GM21360 (cell line): ENCODE measurements around the gene PIEZO2.
A peak's percentile ranks its signal among the peaks of the same experiment; 100 is the strongest.

Experiments
- ATAC-seq: cut with Tn5 transposase; IDR thresholded peaks from one replicate; pipeline ENCODE4 v1.9.1; 2021; ENCODE audit warnings: mild to moderate bottlenecking, moderate library complexity; ENCODE audit not compliant: unreplicated experiment

The PIEZO2 gene

DNA sequence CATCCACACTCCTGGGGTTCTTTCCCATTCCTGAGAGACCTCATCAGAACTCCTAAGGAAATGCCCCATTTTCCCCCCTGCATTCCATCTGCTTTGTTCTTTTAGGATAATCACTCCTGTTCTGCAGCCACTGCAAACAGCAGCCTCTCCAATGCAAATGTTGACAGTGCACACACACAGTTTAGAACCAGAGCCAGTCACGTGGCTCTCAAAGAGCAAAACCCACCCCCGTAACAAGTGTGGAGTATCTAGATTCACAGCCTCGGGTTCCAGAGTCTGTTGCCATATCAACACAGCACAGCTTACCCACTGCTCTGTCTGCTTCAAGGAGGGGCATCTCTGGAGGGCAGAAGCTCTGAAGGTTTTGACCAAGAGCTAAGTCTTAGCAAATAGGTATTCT, 443.6 kb downstream of the PIEZO2 start:
- no peak for ATAC-seq

DNA sequence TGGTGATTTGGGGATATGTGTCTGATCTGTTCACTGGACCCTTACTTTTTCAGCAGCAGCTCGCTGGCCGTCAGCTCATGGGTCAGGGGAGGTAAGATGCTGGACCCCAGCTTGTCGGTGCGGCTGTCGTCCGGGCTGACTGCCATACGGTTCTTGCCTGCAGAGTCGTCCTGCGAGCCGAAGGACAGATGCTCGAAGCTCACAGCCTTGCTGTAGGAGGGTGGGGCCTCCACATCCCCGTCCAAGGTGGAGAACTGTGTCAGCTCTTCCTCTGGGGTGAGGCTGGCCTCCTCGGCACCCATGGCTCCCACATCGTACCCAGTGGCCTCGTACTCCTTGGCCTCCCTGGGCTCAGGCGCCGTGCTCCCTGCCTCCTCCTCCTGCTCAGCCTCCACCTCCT, 444.1 kb downstream of the PIEZO2 start:
- ATAC-seq = no peak

DNA sequence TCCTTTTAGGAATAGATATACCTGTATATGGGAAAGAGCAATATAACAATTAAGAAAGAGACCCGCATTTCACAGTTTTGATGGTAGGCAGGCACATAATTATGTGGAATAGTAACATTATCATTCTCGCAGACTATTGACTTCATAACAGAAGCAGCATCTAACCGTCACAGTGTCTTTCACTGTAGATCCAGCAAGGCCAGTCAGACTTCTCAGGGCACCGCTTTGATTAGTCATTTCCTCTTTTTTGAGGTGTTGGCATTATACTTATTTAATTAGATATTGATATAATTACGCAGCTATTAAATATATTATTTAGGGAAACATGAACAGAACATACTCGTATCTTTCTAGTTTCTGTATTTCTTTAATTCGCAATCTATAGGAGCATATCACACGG, 447.2 kb downstream of the PIEZO2 start:
- ATAC-seq = no peak

DNA sequence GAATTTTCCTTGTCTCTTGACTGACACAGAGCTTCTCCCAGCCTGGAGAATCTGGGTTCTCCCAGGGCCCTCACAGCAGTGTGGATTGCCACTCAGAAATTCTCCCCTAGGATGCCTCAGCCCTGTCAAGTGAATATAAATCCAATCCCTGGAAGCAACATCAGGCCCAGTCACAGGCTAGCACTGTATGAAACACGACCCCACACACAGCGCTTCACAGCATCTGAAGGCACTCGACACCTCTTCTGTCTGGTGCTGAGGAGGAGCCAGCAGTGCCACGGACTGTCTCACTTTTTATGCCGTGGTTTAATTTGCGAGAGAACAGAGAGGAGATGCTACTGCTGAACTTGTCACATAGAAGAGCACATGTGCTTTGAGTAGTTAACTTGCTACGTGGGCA, 459.0 kb downstream of the PIEZO2 start:
- no peak for ATAC-seq

DNA sequence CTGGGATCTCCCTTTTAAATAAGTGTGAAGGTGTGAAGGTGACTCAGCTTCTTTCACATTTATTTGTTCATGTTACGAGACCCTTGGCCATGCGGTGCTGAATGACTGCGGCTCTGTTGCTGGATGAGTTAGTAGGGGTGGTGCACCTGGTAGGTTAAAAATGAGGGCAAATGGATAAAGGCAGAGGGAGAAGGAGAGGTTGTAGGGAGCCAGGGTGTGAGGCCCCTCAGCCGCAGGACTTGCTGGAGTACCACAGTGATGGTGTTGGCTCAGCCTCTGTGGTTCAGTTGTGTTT, 459.4 kb downstream of the PIEZO2 start:
- ATAC-seq = no peak

DNA sequence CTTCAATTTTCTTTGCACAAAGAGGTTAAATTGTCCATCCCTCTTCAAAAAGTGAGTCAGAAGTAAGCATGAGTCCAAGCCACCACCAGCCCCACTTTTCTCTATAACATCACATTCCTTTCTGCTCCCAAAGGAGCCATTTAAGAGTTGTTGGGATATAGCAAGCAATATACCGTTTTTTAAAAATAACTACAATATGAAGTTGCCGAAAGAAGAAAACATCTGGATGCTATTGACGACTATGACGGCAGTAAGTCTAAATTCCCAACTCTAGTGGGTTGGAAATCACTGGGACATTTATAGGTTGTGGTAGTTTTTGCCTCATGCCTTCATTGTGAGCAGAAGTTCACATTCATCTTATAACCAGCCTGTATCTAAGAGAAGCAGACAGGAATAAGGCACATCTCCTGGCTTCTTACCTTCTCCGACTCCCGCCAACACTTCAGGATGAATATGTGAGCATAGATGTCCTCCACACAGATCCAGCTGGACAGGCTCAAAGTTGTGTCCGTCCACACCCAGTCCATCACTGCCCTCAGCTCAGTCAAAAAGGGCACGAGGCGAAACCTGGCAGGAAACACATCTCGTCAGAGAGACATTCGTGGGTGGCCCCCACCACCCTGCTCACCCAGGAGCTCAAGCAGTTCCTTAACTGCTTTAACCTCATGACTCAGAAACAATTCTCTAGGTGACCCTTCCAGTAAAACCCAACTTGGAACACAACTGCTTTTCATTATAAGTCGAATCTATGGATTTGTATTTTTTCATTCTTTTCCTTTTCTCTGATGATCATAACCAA, 459.9 kb downstream of the PIEZO2 start:
- no peak for ATAC-seq

DNA sequence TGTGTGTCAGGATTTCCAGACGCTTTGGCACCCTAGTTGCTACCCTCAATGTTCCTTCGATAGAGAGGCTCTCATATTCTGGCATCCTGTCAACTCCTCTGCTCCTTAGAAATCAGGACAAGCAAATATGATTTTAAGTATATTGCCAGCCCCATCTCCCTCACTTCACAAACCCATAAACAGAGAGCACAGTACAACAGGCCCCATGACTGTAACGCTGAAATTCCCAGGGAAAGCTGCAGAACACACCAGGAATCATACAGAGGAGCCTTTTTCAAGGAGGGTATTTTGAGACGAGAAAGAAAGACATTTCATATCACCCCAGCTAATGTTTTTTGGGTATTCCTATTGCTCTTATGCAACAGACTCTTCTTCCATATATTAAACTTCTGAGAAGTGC, 460.6 kb downstream of the PIEZO2 start:
- no peak for ATAC-seq

DNA sequence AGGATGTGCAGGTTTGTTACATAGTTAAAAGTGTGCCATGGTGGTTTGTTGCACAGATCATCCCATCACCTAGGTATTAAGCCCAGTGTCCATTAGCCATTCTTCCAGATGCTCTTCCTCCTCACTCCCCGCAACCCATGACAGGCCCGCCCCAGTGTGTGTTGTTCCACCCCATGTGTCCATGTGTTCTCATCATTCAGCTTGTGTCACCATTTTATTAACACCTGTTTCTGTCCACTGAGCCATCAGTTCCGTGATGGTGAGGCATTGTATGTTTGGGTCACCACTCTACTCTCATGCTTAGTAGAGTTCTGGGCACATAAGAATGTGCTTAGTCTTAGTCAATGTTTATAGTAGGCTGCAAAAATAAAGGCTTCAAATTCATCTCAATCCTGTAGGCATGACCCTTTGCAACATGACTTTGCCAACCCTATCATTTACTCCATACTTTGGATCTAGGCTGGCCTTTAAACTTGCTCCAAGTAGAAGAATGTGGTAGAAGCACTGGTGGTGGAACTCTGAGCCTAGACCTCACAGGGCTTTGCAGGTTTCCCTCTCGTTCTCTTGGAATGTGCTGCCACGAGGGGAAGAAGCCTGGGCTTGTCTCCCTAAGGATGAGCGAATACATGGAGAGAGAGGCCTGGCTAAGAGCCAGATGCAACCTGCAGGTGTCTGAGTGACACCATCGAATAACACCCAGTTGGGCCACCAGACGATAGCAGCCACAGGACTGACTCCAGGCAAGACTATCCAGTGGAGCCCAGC, 462.0 kb downstream of the PIEZO2 start:
- no peak for ATAC-seq

DNA sequence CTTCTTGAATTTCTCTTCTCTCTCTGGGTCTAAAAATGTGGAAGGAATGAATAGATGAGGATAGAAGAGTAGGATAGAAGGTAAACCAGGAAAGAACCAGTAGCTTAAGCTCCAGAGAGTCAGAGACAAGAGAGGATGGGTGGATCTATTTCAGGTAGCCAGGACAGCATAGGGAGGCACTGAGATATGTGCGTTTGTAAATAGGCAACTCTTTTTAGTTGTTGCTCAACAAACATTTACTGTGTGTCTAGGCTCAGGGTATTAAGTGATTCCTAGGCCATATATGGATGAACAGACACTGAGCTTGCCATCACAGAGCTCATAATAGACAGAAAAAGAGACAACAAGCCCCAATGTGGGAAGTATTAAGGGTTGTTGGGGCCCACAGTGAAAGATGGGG, 463.1 kb downstream of the PIEZO2 start:
- ATAC-seq = no peak

DNA sequence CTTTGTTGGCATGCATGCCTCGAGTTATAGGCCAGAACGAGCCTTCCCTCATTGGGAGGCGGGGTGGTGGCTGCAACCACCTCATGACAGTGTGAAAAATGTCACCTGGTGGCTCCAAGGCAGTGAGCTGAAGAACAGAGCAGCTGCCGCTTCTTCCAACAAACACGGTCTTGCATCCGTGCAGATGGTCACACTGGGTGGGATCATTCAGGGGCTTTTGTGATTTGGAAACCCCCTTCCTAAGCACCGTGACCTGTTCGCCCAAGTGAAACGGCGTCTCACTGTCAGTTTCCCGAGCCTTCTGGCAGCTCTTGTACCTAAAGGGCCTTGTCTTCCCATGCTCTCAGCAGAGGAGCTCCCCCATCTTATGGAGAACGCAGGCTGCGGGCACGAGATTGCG, 463.9 kb downstream of the PIEZO2 start:
- ATAC-seq = peak; percentile 41

DNA sequence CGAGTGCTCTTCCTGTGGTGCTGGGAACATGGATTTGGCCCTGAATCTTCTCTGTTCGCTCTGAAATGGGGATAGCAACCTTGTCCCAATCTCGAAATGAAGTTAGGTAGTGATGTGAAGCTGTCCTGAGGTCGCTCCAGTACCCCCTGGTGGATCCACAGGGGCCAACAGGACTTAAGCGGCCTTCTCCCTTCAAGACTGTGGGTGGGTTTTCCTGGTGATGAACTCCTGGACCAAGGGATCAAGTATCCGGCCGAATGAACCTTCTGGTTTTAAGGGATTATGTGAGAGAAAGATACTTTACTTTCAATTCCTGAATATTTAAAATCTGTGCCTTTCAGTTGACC, 467.0 kb downstream of the PIEZO2 start:
- ATAC-seq = no peak

DNA sequence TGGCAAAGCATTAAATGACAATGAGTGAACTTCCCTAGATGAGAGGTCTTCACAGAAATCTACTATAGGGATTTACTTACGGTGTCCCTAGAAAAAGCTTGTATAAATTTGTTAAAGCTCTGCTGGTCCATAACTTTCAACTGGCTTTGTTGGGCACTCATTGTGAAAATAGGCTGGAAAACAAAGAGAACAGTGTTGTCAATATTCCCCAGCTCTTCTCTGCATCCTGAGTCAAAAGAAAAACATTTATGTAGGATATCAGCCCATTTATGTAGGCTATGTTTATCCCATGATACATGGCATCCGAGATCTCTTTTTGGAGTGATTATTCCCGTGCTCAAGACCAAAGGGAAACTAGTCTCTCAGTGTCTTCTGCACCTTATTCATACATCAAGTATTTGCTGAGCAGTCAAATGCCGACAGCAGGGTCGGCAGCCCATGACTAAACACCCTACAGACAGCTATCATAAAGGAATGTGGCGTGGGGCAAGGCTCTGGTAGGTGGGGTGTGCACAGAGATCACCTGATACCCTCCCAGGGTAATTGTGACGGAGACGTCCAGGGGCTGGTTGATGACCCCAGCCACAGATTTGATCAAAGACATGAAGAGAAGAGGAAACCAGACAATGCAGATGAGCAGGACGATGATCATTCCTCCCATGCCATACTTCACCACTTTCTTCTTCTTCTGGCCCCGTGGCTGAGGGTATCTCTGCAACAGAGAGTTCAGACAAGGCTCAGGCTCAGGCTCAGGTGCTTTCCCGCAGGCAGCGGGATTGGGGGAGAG, 467.6 kb downstream of the PIEZO2 start:
- no peak for ATAC-seq

DNA sequence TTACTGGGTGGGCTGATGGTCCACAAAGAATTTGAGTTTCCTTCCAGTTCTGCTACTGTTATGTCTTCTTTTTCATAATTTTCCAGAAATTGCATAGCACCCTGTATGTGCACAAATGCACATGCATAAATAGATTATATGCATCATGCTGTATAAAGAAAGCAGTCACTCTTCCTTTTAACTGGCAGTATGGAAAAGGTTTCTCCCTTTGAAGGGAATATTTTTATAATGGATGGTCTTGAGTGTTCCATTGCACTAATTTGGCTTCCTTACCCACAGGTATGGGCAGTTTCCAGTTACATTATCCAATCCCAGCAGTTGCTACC, 469.1 kb downstream of the PIEZO2 start:
- no peak for ATAC-seq

DNA sequence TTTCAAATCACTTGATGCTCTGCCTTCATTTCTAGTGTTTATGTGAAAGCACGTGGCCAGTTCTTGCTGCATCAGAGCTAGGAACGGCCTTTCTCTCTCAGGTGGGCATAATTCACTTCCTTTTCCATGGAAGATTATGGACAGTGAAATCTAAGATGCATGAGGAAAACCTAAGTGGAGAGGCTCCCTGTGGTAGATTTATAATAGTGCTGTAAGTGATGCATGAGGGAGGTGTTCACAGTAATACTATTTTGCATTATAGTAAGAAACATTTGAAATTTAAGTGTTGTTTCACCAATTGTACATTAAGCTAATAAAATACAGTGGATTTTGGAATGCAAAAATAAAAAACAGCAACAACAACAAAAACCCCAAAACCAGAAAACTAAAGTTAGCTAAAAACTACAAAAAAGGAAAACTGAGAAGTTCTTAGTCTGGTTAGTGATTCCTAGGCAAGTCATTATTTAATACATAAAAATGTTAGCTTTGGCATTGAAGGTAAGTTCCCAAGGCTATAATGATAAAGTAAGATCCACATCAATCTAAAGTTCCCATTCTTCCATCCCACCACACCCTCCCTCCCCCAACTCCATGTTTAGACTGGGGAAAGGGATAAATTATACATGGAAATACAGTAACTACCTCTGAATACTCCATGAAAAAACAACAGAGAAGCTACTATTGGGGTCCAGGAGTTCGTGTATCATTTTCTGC, 469.7 kb downstream of the PIEZO2 start:
- ATAC-seq = no peak

DNA sequence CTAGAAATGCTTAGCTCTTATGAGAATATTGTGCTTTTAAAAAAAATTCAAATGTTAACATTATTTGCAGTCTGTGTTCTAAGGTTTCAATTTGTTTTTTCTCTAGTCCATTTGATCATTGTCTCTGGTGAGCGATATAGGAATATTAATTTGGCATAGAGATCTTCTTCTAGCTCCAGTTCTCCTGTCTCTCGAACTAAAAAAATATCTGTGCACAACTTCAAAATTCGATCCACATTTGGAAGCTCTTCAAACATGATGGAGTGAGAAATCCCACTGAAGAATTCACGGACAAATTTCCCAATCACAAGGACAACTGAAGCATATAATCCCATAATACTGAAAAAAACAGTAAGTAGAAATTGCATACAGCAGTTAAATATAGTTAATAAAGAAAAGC, 477.9 kb downstream of the PIEZO2 start:
- ATAC-seq = no peak

DNA sequence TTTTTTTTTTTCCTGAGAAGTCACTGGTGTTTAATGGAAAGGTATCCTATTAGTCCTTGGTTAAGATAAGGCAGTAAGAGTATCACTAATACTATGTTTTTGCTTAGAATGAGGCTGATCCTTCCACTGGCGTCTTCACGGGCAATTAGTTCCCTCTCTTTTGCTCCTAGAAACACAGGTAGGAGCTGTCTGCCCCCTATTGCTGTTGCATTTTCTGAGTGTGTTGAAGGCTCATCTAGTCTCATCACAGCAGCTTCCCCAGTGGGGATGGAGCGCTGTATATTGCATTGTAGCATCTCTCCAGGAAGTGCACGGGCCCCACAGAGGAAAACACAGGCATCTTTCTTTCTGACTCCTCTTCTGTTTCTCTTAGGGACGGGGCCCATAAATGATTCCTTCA, 478.5 kb downstream of the PIEZO2 start:
- no peak for ATAC-seq

DNA sequence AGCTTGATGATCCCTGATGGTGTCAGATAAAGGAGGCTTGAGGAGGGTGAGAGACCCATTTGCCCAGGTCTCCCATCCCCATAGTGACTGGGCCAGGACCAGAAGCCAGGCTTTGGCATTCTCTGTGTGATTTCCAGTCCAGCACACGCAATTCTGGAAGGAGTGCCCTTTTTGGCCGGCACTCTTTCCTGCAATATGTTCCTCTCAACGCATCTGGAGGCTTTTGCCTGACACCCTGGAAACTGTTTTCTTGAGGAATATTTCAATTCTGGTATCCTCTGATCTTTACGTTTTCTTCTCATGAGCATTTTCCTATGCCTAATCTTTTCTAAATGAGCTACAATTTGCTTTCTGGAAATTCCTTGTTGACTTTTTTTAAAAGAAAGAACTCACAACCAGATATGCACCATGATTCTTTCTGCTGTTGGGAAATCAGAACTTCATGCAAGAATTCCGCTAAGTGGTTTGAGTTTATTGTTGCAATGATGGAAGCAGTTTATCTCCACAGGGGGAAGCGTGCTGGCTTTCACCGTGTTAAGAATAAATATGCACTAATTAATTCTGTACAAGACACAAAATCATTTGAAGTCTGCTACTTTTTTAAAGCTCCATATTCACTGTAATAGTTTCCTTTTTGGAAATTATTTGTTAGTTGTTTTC, 479.8 kb downstream of the PIEZO2 start:
- ATAC-seq = no peak

DNA sequence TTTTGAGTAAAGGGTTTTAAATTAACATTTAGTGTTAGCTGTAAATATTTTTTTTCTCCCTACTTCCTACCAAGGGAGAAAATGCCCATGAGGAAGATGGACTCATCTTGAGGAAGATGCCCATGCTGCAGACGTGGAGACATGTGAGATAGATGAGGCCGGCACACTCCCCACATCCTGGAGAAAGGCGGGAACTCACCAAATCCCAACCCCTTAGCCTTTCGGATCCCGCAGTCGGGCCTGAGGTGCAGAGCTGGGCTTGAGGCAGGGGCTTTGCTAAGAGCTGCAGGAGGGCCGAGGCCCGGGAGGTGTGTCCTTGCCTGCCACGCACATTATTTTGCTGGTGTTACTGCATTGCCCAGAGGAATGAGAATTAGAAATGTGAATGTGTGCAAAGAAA, 485.6 kb downstream of the PIEZO2 start:
- ATAC-seq = no peak

DNA sequence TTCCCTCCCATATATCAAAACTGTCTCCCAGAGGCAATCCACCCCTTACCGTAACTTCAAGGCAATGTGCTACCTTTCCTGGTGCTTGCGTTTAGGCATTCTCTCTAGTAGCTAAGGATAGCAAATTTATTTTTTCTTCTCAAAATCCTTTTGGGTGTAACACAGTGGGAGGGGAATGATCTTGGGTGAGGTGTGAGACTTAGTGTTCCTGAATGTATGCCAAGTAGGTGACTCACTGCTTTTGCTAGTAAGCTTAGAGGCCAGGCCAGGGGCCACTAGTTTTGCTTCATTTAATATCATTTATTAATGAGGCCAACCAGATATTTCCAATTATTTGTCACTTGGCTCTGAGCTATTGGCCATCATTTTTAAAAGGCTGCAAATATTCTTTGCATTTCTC, 488.1 kb downstream of the PIEZO2 start:
- ATAC-seq = no peak

DNA sequence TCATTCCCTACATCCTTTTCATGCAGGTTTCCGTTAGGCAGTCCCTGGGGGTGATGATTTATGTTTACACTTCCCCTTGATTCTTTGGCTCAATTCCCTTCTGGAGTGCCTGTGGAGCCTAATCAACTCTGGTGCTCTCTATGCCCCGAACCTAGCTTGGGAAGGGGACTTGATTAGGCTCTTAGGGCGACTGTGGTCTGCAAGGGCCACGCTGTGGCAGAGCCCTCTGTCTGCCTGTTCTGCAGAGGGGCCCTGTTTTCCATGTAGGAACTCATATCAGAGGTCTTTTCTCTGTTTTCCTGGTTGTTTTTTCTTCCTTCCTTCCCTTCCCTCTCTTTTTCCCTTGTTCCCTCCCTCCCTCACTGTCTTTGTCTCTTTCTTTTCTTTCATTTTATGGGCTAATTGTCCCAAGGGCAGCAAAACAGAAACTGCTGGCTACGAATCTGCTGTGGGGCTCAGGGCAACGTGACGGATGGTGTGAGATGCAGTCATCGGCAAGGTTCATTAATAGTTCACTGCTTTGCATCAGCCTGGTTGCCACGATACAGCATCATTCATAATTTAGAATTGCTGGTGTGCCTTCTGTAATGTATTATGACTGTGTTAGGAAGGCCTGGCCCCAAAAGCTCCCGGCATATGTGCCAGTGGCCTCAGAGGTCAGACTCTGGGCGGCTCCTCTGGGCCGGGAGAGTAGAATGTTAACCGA, 489.0 kb downstream of the PIEZO2 start:
- no peak for ATAC-seq
